ENCODE results near the gene SRRM1.

The SRRM1 gene

GRCh38 chr1:24642481-24643362 lies at the start of gene SRRM1:
Gene SRRM1, plus strand, starts transcription at chr1:24643302. Its CDS starts 25 bp downstream, at chr1:24643327.
- peak; percentile 98 to 99 for DNase-seq

- no peak for DNase-seq
Observed at GRCh38 chr1:24594328-24594598, 48.8 kb upstream of the SRRM1 start.

- DNase-seq = no peak
Observed at GRCh38 chr1:24596401-24596880, 46.7 kb upstream of the SRRM1 start.

- no peak for DNase-seq
Observed at GRCh38 chr1:24599265-24599664, 43.8 kb upstream of the SRRM1 start.

- DNase-seq = no peak
Observed at GRCh38 chr1:24600551-24600950, 42.6 kb upstream of the SRRM1 start.

GRCh38 chr1:24605534-24606295 lies 37.4 kb upstream of the SRRM1 start:
- DNase-seq = no peak

- DNase-seq = no peak
Observed at GRCh38 chr1:24606296-24606605, 36.9 kb upstream of the SRRM1 start.

- DNase-seq = no peak
Observed at GRCh38 chr1:24606621-24607020, 36.5 kb upstream of the SRRM1 start.

- no peak for DNase-seq
Observed at GRCh38 chr1:24609949-24610517, 33.1 kb upstream of the SRRM1 start.

GRCh38 chr1:24619376-24619775 lies 23.7 kb upstream of the SRRM1 start:
- DNase-seq = no peak

- no peak for DNase-seq
Observed at GRCh38 chr1:24620678-24621077, 22.4 kb upstream of the SRRM1 start.

- no peak for DNase-seq
Observed at GRCh38 chr1:24621121-24621520, 22.0 kb upstream of the SRRM1 start.

- DNase-seq = no peak
Observed at GRCh38 chr1:24622218-24622617, 20.9 kb upstream of the SRRM1 start.

- DNase-seq = no peak
Observed at GRCh38 chr1:24632832-24633175, 10.3 kb upstream of the SRRM1 start.

- no peak for DNase-seq
Observed at GRCh38 chr1:24635195-24635843, 7.8 kb upstream of the SRRM1 start.

GRCh38 chr1:24636661-24637357 lies 6.3 kb upstream of the SRRM1 start:
- DNase-seq = no peak

GRCh38 chr1:24639094-24639493 lies 4.0 kb upstream of the SRRM1 start:
- no peak for DNase-seq

- DNase-seq = no peak
Observed at GRCh38 chr1:24639881-24640280, 3.2 kb upstream of the SRRM1 start.

GRCh38 chr1:24640288-24640687 lies 2.8 kb upstream of the SRRM1 start:
- DNase-seq = no peak

- peak; percentile 62 to 63 for DNase-seq
Observed at GRCh38 chr1:24641646-24642151, 1.4 kb upstream of the SRRM1 start.

GRCh38 chr1:24643363-24644099 lies 429 bp downstream of the SRRM1 start:
- no peak for DNase-seq

- peak in 1 of 2 experiments; percentile 51 for DNase-seq
Observed at GRCh38 chr1:24644100-24644384, 940 bp downstream of the SRRM1 start.

All from activated T-cell treated with anti-CD3 and anti-CD28 coated beads, Interleukin-2, amount 50 U/mL, for 48 hours (primary cell).